ENCODE results near the gene RAC2.

GRCh38 chr22:37210041-37210803 lies 33.8 kb downstream of the RAC2 start:
- TF ChIP-seq CTCF (IDR thresholded peaks at IDR 0.05) = no peak
- TF ChIP-seq POLR2A (IDR thresholded peaks at IDR 0.05) = no peak
